K562 (cell line): ENCODE data around the gene ZNF607. TPM values are rescaled to one million over a fixed set of nuclear protein-coding genes. Genes with fewer than 3 reads are reported as not detected.

ENCODE experiments used
- E2F1 ChIP-seq: sonication (generic); formaldehyde crosslinking; IDR thresholded peaks from 2 replicates; pipeline ENCODE4 v1.8.1; 2023; ENCODE audit warnings: mild to moderate bottlenecking, missing genetic modification reagents, moderate library complexity
- ETV6 ChIP-seq, 3 experiments: fragments of 150-350 bp in 1 of 3; sonication (generic) in 1 of 3; formaldehyde crosslinking in 1 of 3; IDR thresholded peaks; 2 replicates each; pipeline versions ENCODE4 v1.6.1 to v1.8.0; 2014 to 2022; ENCODE audit warnings: borderline replicate concordance in 2 of 3, low read depth in 2 of 3, antibody characterized with exemption in 1 of 3, low read length in 1 of 3, mild to moderate bottlenecking in 1 of 3, missing genetic modification reagents in 1 of 3
- GTF2F1 ChIP-seq: IDR thresholded peaks from 2 replicates; pipeline ENCODE4 v1.6.1; 2011; ENCODE audit warnings: low read depth, low read length, improper control_type of control experiment
- HMGXB4 ChIP-seq: sonication (generic); formaldehyde crosslinking; IDR thresholded peaks from 2 replicates; pipeline ENCODE4 v1.8.1; 2023; ENCODE audit warnings: mild to moderate bottlenecking, missing genetic modification reagents
- IRF2 ChIP-seq: sonication (generic); formaldehyde crosslinking; IDR thresholded peaks from 2 replicates; pipeline ENCODE4 v1.8.1; 2022; ENCODE audit warnings: mild to moderate bottlenecking, missing genetic modification reagents
- MAFG ChIP-seq: fragments of 450-650 bp; conservative IDR thresholded peaks from 2 replicates; pipeline ENCODE4 v1.6.1; 2016; ENCODE audit warnings: missing genetic modification characterization, missing compliant biosample characterization
- MCM2 ChIP-seq: fragments of 450-650 bp; IDR thresholded peaks from 2 replicates; pipeline ENCODE4 v1.6.1; 2017; ENCODE audit warnings: low read depth, mild to moderate bottlenecking
- MECOM ChIP-seq: fragments of 250-450 bp; sonication (Bioruptor Pico); IDR thresholded peaks from 2 replicates; pipeline ENCODE4 v1.8.0; 2022; ENCODE audit warnings: inconsistent platforms
- OTX1 ChIP-seq: fragments of 450-650 bp; formaldehyde crosslinking; IDR thresholded peaks from 2 replicates; pipeline ENCODE4 v1.4.0; 2022; ENCODE audit warnings: mild to moderate bottlenecking
- RNF219 ChIP-seq: fragments of 250-450 bp; sonication (Bioruptor Pico); IDR thresholded peaks from 2 replicates; pipeline ENCODE4 v1.5.0; 2022; ENCODE audit warnings: mild to moderate bottlenecking
- SAFB ChIP-seq: fragments of 200-400 bp; formaldehyde crosslinking; IDR thresholded peaks from 2 replicates; pipeline ENCODE4 v1.6.1; 2017; ENCODE audit warnings: low read depth, low read length, borderline replicate concordance
- SMARCB1 ChIP-seq: IDR thresholded peaks from 2 replicates; pipeline ENCODE4 v1.6.1; 2011; ENCODE audit warnings: improper control_type of control experiment, low read depth; ENCODE audit not compliant: insufficient read length
- SPI1 ChIP-seq: IDR thresholded peaks from 2 replicates; pipeline ENCODE4 v1.6.1; 2011; ENCODE audit warnings: low read depth, low read length, control low read depth, borderline replicate concordance
- STAT5B ChIP-seq: fragments of 250-450 bp; sonication (Bioruptor Pico); IDR thresholded peaks from 2 replicates; pipeline ENCODE4 v1.8.0; 2021; ENCODE audit warnings: mild to moderate bottlenecking, inconsistent platforms
- TAF9B ChIP-seq: fragments of 450-650 bp; IDR thresholded peaks from 2 replicates; pipeline ENCODE4 v1.6.1; 2018; ENCODE audit warnings: mild to moderate bottlenecking; ENCODE audit not compliant: partially characterized antibody
- ZNF41 ChIP-seq: fragments of 250-450 bp; sonication (Bioruptor Pico); conservative IDR thresholded peaks from 2 replicates; pipeline ENCODE4 v1.4.0; 2020; ENCODE audit warnings: mild to moderate bottlenecking
- ZNF436 ChIP-seq: fragments of 250-450, 450-650 bp; sonication (Bioruptor Pico); formaldehyde crosslinking; IDR thresholded peaks from 2 replicates; pipeline ENCODE4 v1.7.0; 2020; ENCODE audit warnings: mild to moderate bottlenecking
- ZNF445 ChIP-seq: fragments of 250-450 bp; sonication (Bioruptor Pico); IDR thresholded peaks from 2 replicates; pipeline ENCODE4 v1.4.0; 2020; ENCODE audit warnings: low read depth, mild to moderate bottlenecking, moderate library complexity
- ZNF639 ChIP-seq, 2 experiments: fragments of 200-800 bp in 1 of 2; sonication (Bioruptor generic) in 1 of 2; sonication (generic) in 1 of 2; formaldehyde crosslinking in 1 of 2; IDR thresholded peaks in 1 of 2; conservative IDR thresholded peaks in 1 of 2; 2 replicates each; pipeline versions ENCODE4 v1.5.0 to v1.6.1; 2016 to 2020; ENCODE audit warnings: missing compliant biosample characterization in 1 of 2, missing genetic modification characterization in 1 of 2, missing genetic modification reagents in 1 of 2
- ZNF696 ChIP-seq: fragments of 250-450 bp; sonication (Bioruptor Pico); conservative IDR thresholded peaks from 2 replicates; pipeline ENCODE4 v1.4.0; 2020; ENCODE audit warnings: mild to moderate bottlenecking, moderate library complexity
- ZNF75A ChIP-seq: fragments of 450-650 bp; formaldehyde crosslinking; IDR thresholded peaks from 2 replicates; pipeline ENCODE4 v1.4.0; 2020; ENCODE audit warnings: mild to moderate bottlenecking
- ZSCAN32 ChIP-seq: fragments of 450-650 bp; formaldehyde crosslinking; IDR thresholded peaks from 2 replicates; pipeline ENCODE4 v1.4.0; 2020; ENCODE audit warnings: mild to moderate bottlenecking, moderate library complexity
- polyA plus RNA-seq, 8 experiments: library from polyadenylated mRNA; depleted of rRNA in 4 of 8; stranded (reverse) in 5 of 8; unstranded in 3 of 8; fragments of >200 nt; fragmentation: Nextera tagmentation in 2 of 8; fragmentation: Illumina TruSeq in 1 of 8; extraction: Ambion mirVana in 2 of 8; extraction: Trizol in 1 of 8; gene quantifications; 2 replicates each; pipeline versions ENCODE4 v1.2.1 to v1.2.3, GENCODE V29; 2011 to 2014; ENCODE audit warnings: inconsistent platforms in 1 of 8, missing spikeins in 1 of 8
- total RNA-seq, 7 experiments: library from RNA; depleted of rRNA in 6 of 7; stranded (reverse); fragments of >200 nt in 6 of 7; fragmentation: Illumina TruSeq in 2 of 7; extraction: Trizol in 2 of 7; gene quantifications; 2 replicates each; pipeline versions ENCODE4 v1.2.1 to v1.2.3, GENCODE V29; 2011 to 2021; ENCODE audit warnings: low replicate concordance in 1 of 7

The ZNF607 gene
- total and polyA plus RNA-seq, 9 of the 15 experiments (the other 6 are each of a cell fraction or from before 2014, with no cell fraction given): 0.65 to 5.1 (median 3.6) TPM

GRCh38 chr19:37655689-37656371 lies 63.7 kb downstream of the ZNF607 start (continued):
- TF ChIP-seq ZNF41 (CRISPR knock-in tag): no peak
- no peak for TF ChIP-seq ZNF639 (CRISPR knock-in tag; conservative IDR thresholded peaks at IDR 0.05 in 1 of 2, IDR thresholded peaks at IDR 0.05 in 1 of 2)
- TF ChIP-seq SAFB: no peak
- no peak for TF ChIP-seq MECOM (CRISPR knock-in tag)
- no peak for TF ChIP-seq TAF9B
- no peak for TF ChIP-seq MAFG
- TF ChIP-seq RNF219 (CRISPR knock-in tag): no peak
- TF ChIP-seq SMARCB1: no peak
- no peak for TF ChIP-seq ETV6 (IDR thresholded peaks at IDR 0.05; ENCODE audit: borderline replicate concordance in 1 of 2, low read depth in 2 of 2, low read length in 1 of 2)
- no peak for TF ChIP-seq ETV6 (CRISPR knock-in tag; IDR thresholded peaks at IDR 0.05; ENCODE audit: borderline replicate concordance)
- no peak for TF ChIP-seq ZSCAN32 (CRISPR knock-in tag)
- no peak for TF ChIP-seq ZNF445 (CRISPR knock-in tag)
- TF ChIP-seq ZNF75A (CRISPR knock-in tag): no peak
- TF ChIP-seq HMGXB4 (CRISPR knock-in tag): no peak
- TF ChIP-seq OTX1: no peak
- TF ChIP-seq IRF2: no peak
- TF ChIP-seq STAT5B: no peak
- no peak for TF ChIP-seq E2F1 (CRISPR knock-in tag)
- TF ChIP-seq ZNF436 (CRISPR knock-in tag): no peak
- TF ChIP-seq SPI1: no peak
- TF ChIP-seq GTF2F1: no peak
- no peak for TF ChIP-seq MCM2
- TF ChIP-seq ZNF696 (CRISPR knock-in tag): no peak
